Measurements from ENCODE around the gene ANKMY1. TPM values are rescaled to one million over a fixed set of nuclear protein-coding genes. Genes with fewer than 3 reads are reported as not detected.

Gene ANKMY1
- total RNA-seq, 1 donor from 2014 or later: 5.1 TPM

- intact Hi-C loops (cut with micrococcal nuclease): no loop called here
- ATAC-seq (no peak), DNase-seq (no peak)
These were observed 27.3 kb upstream of the ANKMY1 start for GRCh38 chr2:240585101-240585500.

- ATAC-seq (no peak), DNase-seq (peak; percentile 20)
- intact Hi-C loops (cut with micrococcal nuclease): no loop called here
These were observed 26.8 kb upstream of the ANKMY1 start for GRCh38 chr2:240584486-240585031.

GRCh38 chr2:240583774-240584173 is 26.0 kb upstream of the ANKMY1 start:
- intact Hi-C loops (cut with micrococcal nuclease): no loop called here
- DNase-seq (peak; percentile 8), ATAC-seq (no peak)

GRCh38 chr2:240582781-240583180 is 25.0 kb upstream of the ANKMY1 start:
- intact Hi-C loops (cut with micrococcal nuclease): no loop called here
- ATAC-seq (no peak), DNase-seq (no peak)

- DNase-seq (no peak), ATAC-seq (no peak)
- intact Hi-C loops (cut with micrococcal nuclease): no loop called here
These were observed 24.0 kb upstream of the ANKMY1 start for GRCh38 chr2:240581811-240582210.

GRCh38 chr2:240579771-240580614 is 22.2 kb upstream of the ANKMY1 start:
- DNase-seq (peak; percentile 55), ATAC-seq (peak; percentile 74)
- intact Hi-C loops (cut with micrococcal nuclease): no loop called here

DNA sequence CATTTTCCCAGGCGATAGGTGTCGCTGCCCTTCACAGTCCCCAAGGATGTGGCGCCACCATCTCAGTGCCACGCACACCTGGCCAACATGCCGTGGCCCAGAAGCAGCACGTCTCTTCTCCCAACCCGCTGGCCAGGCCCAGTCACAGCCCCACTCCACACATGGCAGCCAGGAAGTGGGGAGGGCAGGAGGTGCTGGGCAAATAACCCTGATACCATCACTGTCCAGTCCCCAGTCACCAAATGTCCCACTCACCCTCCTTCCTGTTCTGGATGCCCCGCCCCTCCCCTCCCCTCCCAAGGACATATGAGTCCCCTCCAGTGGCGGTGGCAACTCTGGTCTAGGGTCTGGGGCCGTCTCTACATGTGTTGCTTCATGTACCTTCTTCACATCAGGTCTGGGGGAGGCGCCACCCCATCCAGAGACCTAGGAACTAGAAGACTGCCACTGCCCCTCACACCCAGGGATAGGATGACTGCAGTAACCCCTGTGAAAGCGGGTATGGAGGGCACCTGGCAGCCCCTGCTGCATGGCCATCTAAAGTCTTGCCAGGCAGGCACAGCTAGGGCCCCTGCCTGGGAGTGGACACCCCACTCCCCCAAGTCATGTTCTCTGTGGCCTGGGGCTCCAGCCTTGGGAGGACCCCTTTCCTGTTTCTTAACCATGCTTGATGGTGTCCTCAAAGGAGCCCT is 21.4 kb upstream of the ANKMY1 start:
- ATAC-seq (no peak), DNase-seq (peak; percentile 27)
- intact Hi-C loops (cut with micrococcal nuclease): no loop called here

DNA sequence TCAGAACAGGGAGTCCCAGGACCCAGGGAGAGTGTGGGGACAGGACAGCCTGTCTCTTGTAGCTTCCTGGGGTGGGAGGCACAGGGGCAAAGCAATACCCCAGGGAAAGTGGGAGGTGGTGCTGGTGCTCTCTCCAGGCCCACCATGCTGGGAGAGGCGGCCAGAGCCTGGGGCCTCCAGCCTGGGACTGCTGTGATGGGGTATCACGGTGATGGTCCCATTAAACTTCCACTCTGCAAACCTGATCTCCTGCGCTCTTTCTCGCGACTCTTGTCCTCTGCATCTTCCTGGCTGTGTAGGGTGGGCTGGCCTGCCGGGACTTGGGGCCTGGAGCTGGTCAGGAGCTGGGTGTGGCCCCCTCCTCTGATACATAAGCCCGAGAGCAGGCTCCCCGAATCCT is 20.7 kb upstream of the ANKMY1 start:
- ATAC-seq (no peak), DNase-seq (no peak)
- intact Hi-C loops (cut with micrococcal nuclease): no loop called here

GRCh38 chr2:240578110-240578450 is 20.3 kb upstream of the ANKMY1 start:
- intact Hi-C loops (cut with micrococcal nuclease): no loop called here
- ATAC-seq (peak; percentile 4), DNase-seq (peak; percentile 35)

DNA sequence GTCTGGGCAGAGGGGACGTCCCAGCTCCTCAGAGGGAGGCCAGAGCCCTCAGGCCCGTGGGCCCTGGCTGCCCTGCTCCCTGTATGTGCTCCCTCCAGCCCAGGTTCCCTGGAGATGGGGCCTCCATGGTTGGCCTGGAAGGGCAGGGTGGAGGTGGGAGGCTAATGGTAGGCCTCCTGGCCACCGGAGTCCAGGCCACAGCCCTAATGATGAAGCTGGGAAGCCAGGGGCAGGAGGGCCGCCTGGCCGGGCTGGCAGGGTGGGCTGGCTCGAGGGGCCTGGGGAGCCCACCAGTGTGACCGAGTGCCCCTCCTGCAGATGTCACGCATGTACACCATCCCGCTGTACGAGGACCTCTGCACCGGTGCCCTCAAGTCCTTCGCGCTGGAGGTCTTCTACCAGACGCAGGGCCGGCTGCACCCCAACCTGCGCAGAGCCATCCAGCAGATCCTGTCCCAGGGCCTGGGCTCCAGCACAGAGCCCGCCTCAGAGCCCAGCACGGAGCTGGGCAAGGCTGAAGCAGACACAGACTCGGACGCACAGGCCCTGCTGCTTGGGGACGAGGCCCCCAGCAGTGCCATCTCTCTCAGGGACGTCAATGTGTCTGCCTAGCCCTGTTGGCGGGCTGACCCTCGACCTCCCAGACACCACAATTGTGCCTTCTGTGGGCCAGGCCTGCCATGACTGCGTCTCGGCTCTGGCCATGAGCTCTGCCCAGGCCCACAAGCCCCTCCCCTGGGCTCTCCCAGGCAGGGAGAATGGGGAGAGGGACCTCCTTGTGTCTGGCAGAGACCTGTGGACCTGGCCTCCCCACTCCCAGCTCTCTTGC is 19.7 kb upstream of the ANKMY1 start:
- ATAC-seq (no peak), DNase-seq (peak; percentile 27)
- intact Hi-C loops (cut with micrococcal nuclease): no loop called here

DNA sequence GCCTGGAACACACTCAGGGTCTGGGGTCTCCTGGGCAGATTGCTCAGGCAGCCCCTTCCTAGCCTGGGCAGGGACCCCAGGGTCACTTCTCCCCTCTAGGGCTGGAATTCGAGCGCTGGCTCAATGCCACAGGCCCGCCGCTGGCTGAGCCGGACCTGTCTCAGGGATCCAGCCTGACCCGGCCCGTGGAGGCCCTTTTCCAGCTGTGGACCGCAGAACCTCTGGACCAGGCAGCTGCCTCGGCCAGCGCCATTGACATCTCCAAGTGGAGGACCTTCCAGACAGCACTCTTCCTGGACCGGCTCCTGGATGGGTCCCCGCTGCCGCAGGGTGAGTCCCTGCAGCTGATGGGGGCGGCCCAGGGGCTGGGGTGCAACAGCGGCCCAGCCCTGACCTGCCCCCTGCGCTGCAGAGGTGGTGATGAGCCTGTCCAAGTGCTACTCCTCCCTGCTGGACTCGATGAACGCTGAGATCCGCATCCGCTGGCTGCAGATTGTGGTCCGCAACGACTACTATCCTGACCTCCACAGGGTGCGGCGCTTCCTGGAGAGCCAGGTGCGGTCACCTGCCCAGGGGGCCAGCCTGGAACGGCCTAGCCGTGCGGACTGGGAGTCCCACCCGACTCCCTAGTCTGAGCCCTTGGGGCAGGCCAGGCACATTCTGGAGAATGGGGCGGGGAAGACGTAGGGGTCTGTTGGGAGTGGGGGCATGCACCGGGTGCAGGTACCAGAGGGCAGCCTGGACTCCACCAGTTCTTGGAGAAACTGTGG is 18.8 kb upstream of the ANKMY1 start:
- ATAC-seq: no peak
- intact Hi-C loops (cut with micrococcal nuclease): no loop called here
- DNase-seq: peak; percentile 30

DNA sequence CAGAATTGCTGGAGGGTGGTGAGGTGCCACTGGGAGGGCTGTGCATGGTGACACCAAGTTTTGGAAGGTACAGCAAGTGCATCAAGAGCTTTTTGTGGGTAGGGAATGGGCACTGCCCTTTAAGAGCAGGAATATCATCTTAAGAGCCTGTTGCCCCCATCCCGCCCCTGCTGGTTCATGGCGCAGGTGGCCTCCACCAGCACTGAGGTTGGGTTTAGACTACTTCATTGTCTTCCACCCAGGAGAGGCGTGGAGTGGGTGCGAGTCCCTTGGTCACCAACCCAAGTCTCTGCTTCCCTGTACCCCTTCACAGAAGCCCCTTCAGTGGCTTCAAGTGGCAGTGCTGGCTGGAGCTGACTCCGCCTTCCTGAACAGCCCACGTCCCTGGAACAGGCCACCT is 18.2 kb upstream of the ANKMY1 start:
- no peak for ATAC-seq
- intact Hi-C loops (cut with micrococcal nuclease): no loop called here

GRCh38 chr2:240575101-240575965 is 17.5 kb upstream of the ANKMY1 start:
- ATAC-seq (no peak), DNase-seq (no peak)
- intact Hi-C loops (cut with micrococcal nuclease): no loop called here

More for the DNA sequence above, 18.2 kb upstream of the ANKMY1 start:
- DNase-seq: no peak

GRCh38 chr2:240574386-240575100 is 16.8 kb upstream of the ANKMY1 start:
- intact Hi-C loops (cut with micrococcal nuclease): no loop called here
- no peak for ATAC-seq

DNA sequence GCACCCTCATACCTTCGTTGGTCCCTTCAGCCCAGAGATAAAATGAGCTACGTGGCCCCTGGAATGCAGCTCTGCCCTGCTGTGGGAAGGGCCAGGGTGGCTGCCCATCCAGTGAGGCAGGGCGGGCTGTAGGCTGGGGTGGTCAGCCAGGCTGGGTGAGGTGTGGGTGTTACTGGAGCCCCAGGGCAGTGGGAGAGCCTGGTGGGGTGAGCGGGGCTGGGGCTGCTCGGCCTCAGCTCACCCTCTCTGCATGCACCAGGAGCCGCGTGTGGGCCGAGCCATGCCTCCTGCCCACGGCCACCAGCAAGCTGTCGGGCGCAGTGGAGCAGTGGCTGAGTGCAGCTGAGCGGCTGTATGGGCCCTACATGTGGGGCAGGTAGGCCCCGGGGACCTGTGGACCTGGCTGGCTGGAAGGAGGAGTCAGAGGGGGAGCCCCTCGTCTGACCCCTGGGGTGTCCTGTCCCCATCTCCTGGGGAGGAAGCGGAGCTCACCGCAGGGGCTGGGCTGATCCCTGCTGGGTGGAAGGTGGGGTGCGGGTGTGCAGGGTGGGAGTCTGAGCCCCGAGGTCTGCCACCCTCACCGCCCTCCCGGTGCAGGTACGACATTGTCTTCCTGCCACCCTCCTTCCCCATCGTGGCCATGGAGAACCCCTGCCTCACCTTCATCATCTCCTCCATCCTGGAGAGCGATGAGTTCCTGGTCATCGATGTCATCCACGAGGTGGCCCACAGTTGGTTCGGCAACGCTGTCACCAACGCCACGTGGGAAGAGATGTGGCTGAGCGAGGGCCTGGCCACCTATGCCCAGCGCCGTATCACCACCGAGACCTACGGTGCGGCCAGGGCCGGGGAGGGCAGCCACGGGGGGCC is 16.0 kb upstream of the ANKMY1 start:
- DNase-seq (peak; percentile 21), ATAC-seq (no peak)
- intact Hi-C loops (cut with micrococcal nuclease): no loop called here

More at GRCh38 chr2:240574386-240575100, 16.8 kb upstream of the ANKMY1 start:
- DNase-seq: peak; percentile 32

- intact Hi-C loops (cut with micrococcal nuclease): no loop called here
- ATAC-seq: no peak
- DNase-seq: peak; percentile 34
These were observed 15.3 kb upstream of the ANKMY1 start for GRCh38 chr2:240573071-240573515.
